ENCODE results near the gene SPI1. TPM values are rescaled to one million over a fixed set of nuclear protein-coding genes. Genes with fewer than 3 reads are reported as not detected.

SPI1 gene
- total RNA-seq, 1 experiment from 2014 or later: 0.31 TPM

DNA sequence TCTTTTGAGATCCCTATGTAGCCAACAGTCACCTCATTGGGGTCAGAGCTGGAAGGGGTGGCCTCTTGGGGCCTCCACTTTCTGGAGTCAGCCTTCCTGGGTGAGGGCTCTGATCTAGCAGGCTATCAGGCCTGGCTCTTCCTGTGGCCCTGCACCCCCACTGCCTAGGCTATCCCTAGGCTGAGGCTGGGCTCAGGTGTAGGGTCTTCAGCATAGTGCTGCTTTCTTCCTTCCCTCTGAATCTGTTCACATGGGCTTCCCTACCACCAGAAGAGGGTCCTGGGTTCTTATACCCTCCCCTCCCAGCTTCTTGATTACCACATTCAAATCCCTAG, 456 bp upstream of the SPI1 start:
- H3K9me3 ChIP-seq (ENCODE audit: control insufficient read depth, insufficient read depth, low read depth, low read length): no peaks in the 10 kb centered on the region
- intact Hi-C loops (cut with micrococcal nuclease; ENCODE audit: unreplicated experiment): no loop called here
- no peak for ATAC-seq
- TF ChIP-seq TCF7L2 (IDR thresholded peaks at IDR 0.05; ENCODE audit: low read depth, low read length) (no peak), SIN3A (IDR thresholded peaks at IDR 0.05; ENCODE audit: borderline replicate concordance, insufficient read depth, low read depth, low read length) (no peak), REST (IDR thresholded peaks at IDR 0.05; ENCODE audit: insufficient read depth in 1 of 2, low read depth in 2 of 2, low read length in 1 of 2) (no peak), POLR2AphosphoS5 (IDR thresholded peaks at IDR 0.05; ENCODE audit: low read depth, low read length) (no peak)
- TF ChIP-seq, protein P1, sequence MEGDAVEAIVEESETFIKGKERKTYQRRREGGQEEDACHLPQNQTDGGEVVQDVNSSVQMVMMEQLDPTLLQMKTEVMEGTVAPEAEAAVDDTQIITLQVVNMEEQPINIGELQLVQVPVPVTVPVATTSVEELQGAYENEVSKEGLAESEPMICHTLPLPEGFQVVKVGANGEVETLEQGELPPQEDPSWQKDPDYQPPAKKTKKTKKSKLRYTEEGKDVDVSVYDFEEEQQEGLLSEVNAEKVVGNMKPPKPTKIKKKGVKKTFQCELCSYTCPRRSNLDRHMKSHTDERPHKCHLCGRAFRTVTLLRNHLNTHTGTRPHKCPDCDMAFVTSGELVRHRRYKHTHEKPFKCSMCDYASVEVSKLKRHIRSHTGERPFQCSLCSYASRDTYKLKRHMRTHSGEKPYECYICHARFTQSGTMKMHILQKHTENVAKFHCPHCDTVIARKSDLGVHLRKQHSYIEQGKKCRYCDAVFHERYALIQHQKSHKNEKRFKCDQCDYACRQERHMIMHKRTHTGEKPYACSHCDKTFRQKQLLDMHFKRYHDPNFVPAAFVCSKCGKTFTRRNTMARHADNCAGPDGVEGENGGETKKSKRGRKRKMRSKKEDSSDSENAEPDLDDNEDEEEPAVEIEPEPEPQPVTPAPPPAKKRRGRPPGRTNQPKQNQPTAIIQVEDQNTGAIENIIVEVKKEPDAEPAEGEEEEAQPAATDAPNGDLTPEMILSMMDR (IDR thresholded peaks at IDR 0.05): no peak
- CTCF ChIA-PET: no interaction called here
- DNase-seq (ENCODE audit: low read depth, low spot score): no peak
- H3K27ac ChIP-seq (ENCODE audit: low read length): no peak overlapping the region
- H3K36me3 ChIP-seq (ENCODE audit: control insufficient read depth, insufficient read depth, low read length): no peaks in the 10 kb centered on the region
- no TSS peak for BruUV-seq (replicated peaks)
- H3K27me3 ChIP-seq (ENCODE audit: control insufficient read depth, insufficient read depth, low read length): no peaks in the 10 kb centered on the region
- H3K4me3 ChIP-seq (ENCODE audit: low read depth in 2 of 2, low read length in 2 of 2): no peak overlapping the region
- H3K4me1 ChIP-seq (ENCODE audit: control insufficient read depth, insufficient read depth, low read length): no peaks in the 10 kb centered on the region; the same call in 1 of the 2 replicates
- in situ Hi-C loops (cut with HindIII; ENCODE audit: low pct_unique_long_range_greater_than_20kb, low sequenced_read_pairs): no loop called here
- POLR2A ChIA-PET: no interaction called here

DNA sequence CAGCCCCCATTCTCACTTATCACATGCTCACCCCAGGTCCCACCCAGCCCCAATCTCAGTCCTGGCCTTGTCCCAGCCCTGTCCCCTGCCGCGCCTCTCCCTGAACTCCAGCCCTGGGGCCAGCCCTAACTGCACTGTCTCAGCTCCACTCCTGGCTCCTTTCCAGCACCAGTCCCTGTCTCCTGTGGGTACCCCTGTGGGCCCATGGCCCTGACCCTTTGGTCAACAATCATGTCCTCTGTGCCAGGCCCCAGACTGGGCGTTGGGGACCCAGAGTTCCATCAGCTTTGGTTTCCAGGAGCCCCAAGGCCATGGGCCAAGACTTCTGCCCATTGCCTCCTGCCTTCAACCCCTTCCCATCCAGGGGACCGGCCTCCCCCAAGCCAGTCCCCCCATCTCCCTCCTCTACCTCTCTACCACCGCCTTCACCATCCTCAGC, 757 bp downstream of the SPI1 start:
- H3K9me3 ChIP-seq (ENCODE audit: control insufficient read depth, insufficient read depth, low read depth, low read length): no peaks in the 10 kb centered on the region
- DNase-seq (ENCODE audit: low read depth, low spot score): no peak
- H3K4me1 ChIP-seq (ENCODE audit: control insufficient read depth, insufficient read depth, low read length): no peaks in the 10 kb centered on the region; the same call in 1 of the 2 replicates
- H3K36me3 ChIP-seq (ENCODE audit: control insufficient read depth, insufficient read depth, low read length): no peaks in the 10 kb centered on the region
- intact Hi-C loops (cut with micrococcal nuclease; ENCODE audit: unreplicated experiment) (no loop called here), in situ Hi-C loops (cut with HindIII; ENCODE audit: low pct_unique_long_range_greater_than_20kb, low sequenced_read_pairs) (no loop called here)
- BruUV-seq (replicated peaks): no TSS peak
- ATAC-seq: no peak
- no peak for TF ChIP-seq POLR2AphosphoS5 (IDR thresholded peaks at IDR 0.05; ENCODE audit: low read depth, low read length)
- no peak for TF ChIP-seq SIN3A (IDR thresholded peaks at IDR 0.05; ENCODE audit: borderline replicate concordance, insufficient read depth, low read depth, low read length)
- no peak for TF ChIP-seq TCF7L2 (IDR thresholded peaks at IDR 0.05; ENCODE audit: low read depth, low read length)
- TF ChIP-seq REST (IDR thresholded peaks at IDR 0.05; ENCODE audit: insufficient read depth in 1 of 2, low read depth in 2 of 2, low read length in 1 of 2): no peak
- TF ChIP-seq, protein P1 (IDR thresholded peaks at IDR 0.05): no peak
- H3K27me3 ChIP-seq (ENCODE audit: control insufficient read depth, insufficient read depth, low read length): no peaks in the 10 kb centered on the region
- ChIA-PET CTCF (no interaction called here), POLR2A (no interaction called here)
- no peak overlapping the region for H3K27ac ChIP-seq (ENCODE audit: low read length)
- H3K4me3 ChIP-seq (ENCODE audit: low read depth in 2 of 2, low read length in 2 of 2): no peak overlapping the region
